Activated naive CD8-positive, alpha-beta T cell (primary cell): Measurements from ENCODE around the gene EDC3.
"Not testable (repeated sequence)": the region's sequence is repeated elsewhere in the genome, so short reads cannot be mapped to it uniquely, and the experiment has no call there.

Source experiments
- H3K27ac Mint-ChIP-seq: one replicate; pipeline ENCODE4 v1.8.0; 2021; ENCODE audit warnings: mixed read lengths
- H3K27me3 Mint-ChIP-seq: one replicate; pipeline ENCODE4 v1.8.0; 2021; ENCODE audit warnings: mixed read lengths
- H3K36me3 Mint-ChIP-seq: one replicate; pipeline ENCODE4 v1.8.0; 2021; ENCODE audit warnings: mixed read lengths
- H3K4me1 Mint-ChIP-seq: one replicate; pipeline ENCODE4 v1.8.0; 2021; ENCODE audit warnings: low read depth, mixed read lengths
- H3K4me3 Mint-ChIP-seq: one replicate; pipeline ENCODE4 v1.8.0; 2021; ENCODE audit warnings: mild to moderate bottlenecking, mixed read lengths
- H3K9me3 Mint-ChIP-seq: one replicate; pipeline ENCODE4 v1.8.0; 2021; ENCODE audit warnings: low read depth, mixed read lengths

EDC3 gene

GRCh38 chr15:74695597-74696397, at the start of gene EDC3:
Gene EDC3, minus strand, starts transcription at chr15:74696024. Its CDS starts 20,900 bp downstream, at chr15:74675124.
- Mint-ChIP-seq H3K27me3 (no peaks in the 10 kb centered on the region), H3K36me3 (no peaks in the 10 kb centered on the region), H3K9me3 (no peaks in the 10 kb centered on the region), H3K4me3 (peak within 1 kb of the TSS; percentile 100), H3K4me1 (peaks cover 40% of the 10 kb centered on the region), H3K27ac (peak within 1 kb of the TSS; percentile 99)

GRCh38 chr15:74742422-74742821, 46.6 kb upstream of the EDC3 start:
- H3K4me3 Mint-ChIP-seq = no peak overlapping the region
- peaks cover 6% of the 10 kb centered on the region for H3K4me1 Mint-ChIP-seq
- peaks cover 4% of the 10 kb centered on the region for H3K36me3 Mint-ChIP-seq
- H3K9me3 Mint-ChIP-seq = no peaks in the 10 kb centered on the region
- H3K27ac Mint-ChIP-seq = no peak overlapping the region
- no peaks in the 10 kb centered on the region for H3K27me3 Mint-ChIP-seq

GRCh38 chr15:74738239-74738638, 42.4 kb upstream of the EDC3 start:
- H3K27me3 Mint-ChIP-seq, H3K27ac Mint-ChIP-seq: not testable (repeated sequence)

GRCh38 chr15:74735305-74735704, 39.5 kb upstream of the EDC3 start:
- no peaks in the 10 kb centered on the region for H3K9me3 Mint-ChIP-seq
- H3K27me3 Mint-ChIP-seq = peaks cover 16% of the 10 kb centered on the region
- H3K36me3 Mint-ChIP-seq = peaks cover 3% of the 10 kb centered on the region
- H3K4me1 Mint-ChIP-seq = peaks cover 6% of the 10 kb centered on the region
- no peak overlapping the region for H3K27ac Mint-ChIP-seq
- H3K4me3 Mint-ChIP-seq = no peak overlapping the region

More at GRCh38 chr15:74738239-74738638, 42.4 kb upstream of the EDC3 start:
- H3K36me3 Mint-ChIP-seq, H3K9me3 Mint-ChIP-seq, H3K4me1 Mint-ChIP-seq, H3K4me3 Mint-ChIP-seq: not testable (repeated sequence)

GRCh38 chr15:74733269-74733668, 37.4 kb upstream of the EDC3 start:
- no peak overlapping the region for H3K27ac Mint-ChIP-seq
- no peaks in the 10 kb centered on the region for H3K9me3 Mint-ChIP-seq
- peaks cover 4% of the 10 kb centered on the region for H3K4me1 Mint-ChIP-seq
- H3K36me3 Mint-ChIP-seq = peaks cover 3% of the 10 kb centered on the region
- peaks cover 16% of the 10 kb centered on the region for H3K27me3 Mint-ChIP-seq
- H3K4me3 Mint-ChIP-seq = no peak overlapping the region

- peaks cover 16% of the 10 kb centered on the region for H3K27me3 Mint-ChIP-seq
- H3K27ac Mint-ChIP-seq = no peak overlapping the region
- no peaks in the 10 kb centered on the region for H3K9me3 Mint-ChIP-seq
- H3K4me1 Mint-ChIP-seq = no peaks in the 10 kb centered on the region
- H3K4me3 Mint-ChIP-seq = no peak overlapping the region
- no peaks in the 10 kb centered on the region for H3K36me3 Mint-ChIP-seq
Observed at GRCh38 chr15:74732846-74733245, 37.0 kb upstream of the EDC3 start.

GRCh38 chr15:74730619-74731316, 34.9 kb upstream of the EDC3 start:
- Mint-ChIP-seq H3K4me3 (no peak overlapping the region), H3K27me3 (peaks cover 18% of the 10 kb centered on the region), H3K36me3 (no peaks in the 10 kb centered on the region), H3K27ac (no peak overlapping the region), H3K4me1 (peaks cover 7% of the 10 kb centered on the region), H3K9me3 (no peaks in the 10 kb centered on the region)

- H3K27me3 Mint-ChIP-seq = peaks cover 15% of the 10 kb centered on the region
- H3K4me1 Mint-ChIP-seq = peaks cover 10% of the 10 kb centered on the region
- not testable (repeated sequence) for H3K4me3 Mint-ChIP-seq, H3K27ac Mint-ChIP-seq, H3K36me3 Mint-ChIP-seq, H3K9me3 Mint-ChIP-seq
Observed at GRCh38 chr15:74729372-74729771, 33.5 kb upstream of the EDC3 start.

GRCh38 chr15:74728699-74729098, 32.9 kb upstream of the EDC3 start:
- not testable (repeated sequence) for H3K4me3 Mint-ChIP-seq, H3K9me3 Mint-ChIP-seq, H3K36me3 Mint-ChIP-seq, H3K27ac Mint-ChIP-seq
- Mint-ChIP-seq H3K27me3 (peaks cover 13% of the 10 kb centered on the region), H3K4me1 (peaks cover 12% of the 10 kb centered on the region)

GRCh38 chr15:74727727-74728126, 31.9 kb upstream of the EDC3 start:
- no peaks in the 10 kb centered on the region for H3K36me3 Mint-ChIP-seq
- H3K4me3 Mint-ChIP-seq = peak overlapping the region; percentile 46
- peaks cover 12% of the 10 kb centered on the region for H3K4me1 Mint-ChIP-seq
- no peak overlapping the region for H3K27ac Mint-ChIP-seq
- no peaks in the 10 kb centered on the region for H3K9me3 Mint-ChIP-seq
- H3K27me3 Mint-ChIP-seq = peaks cover 13% of the 10 kb centered on the region

- H3K36me3 Mint-ChIP-seq = no peaks in the 10 kb centered on the region
- peaks cover 12% of the 10 kb centered on the region for H3K4me1 Mint-ChIP-seq
- peak overlapping the region; percentile 47 for H3K27ac Mint-ChIP-seq
- H3K27me3 Mint-ChIP-seq = peaks cover 13% of the 10 kb centered on the region
- H3K4me3 Mint-ChIP-seq = peak overlapping the region; percentile 76
- no peaks in the 10 kb centered on the region for H3K9me3 Mint-ChIP-seq
Observed at GRCh38 chr15:74726774-74727164, 30.9 kb upstream of the EDC3 start.

- peak overlapping the region; percentile 79 for H3K4me3 Mint-ChIP-seq
- H3K9me3 Mint-ChIP-seq = no peaks in the 10 kb centered on the region
- H3K27ac Mint-ChIP-seq = no peak overlapping the region
- peaks cover 12% of the 10 kb centered on the region for H3K4me1 Mint-ChIP-seq
- peaks cover 11% of the 10 kb centered on the region for H3K27me3 Mint-ChIP-seq
- no peaks in the 10 kb centered on the region for H3K36me3 Mint-ChIP-seq
Observed at GRCh38 chr15:74725845-74726773, 30.3 kb upstream of the EDC3 start.

- Mint-ChIP-seq H3K36me3 (no peaks in the 10 kb centered on the region), H3K4me3 (peak within 1 kb of the TSS; percentile 79), H3K4me1 (peaks cover 12% of the 10 kb centered on the region), H3K27me3 (peaks cover 5% of the 10 kb centered on the region), H3K9me3 (no peaks in the 10 kb centered on the region), H3K27ac (no peak within 1 kb of the TSS)
Observed at GRCh38 chr15:74725225-74725774, 29.5 kb upstream of the EDC3 start, which contains the start of gene CYP1A1. Gene CYP1A1, minus strand, starts transcription at chr15:74725528. Its CDS starts 2,431 bp downstream, at chr15:74723097.

- H3K36me3 Mint-ChIP-seq = no peaks in the 10 kb centered on the region
- H3K27me3 Mint-ChIP-seq = peaks cover 5% of the 10 kb centered on the region
- no peak overlapping the region for H3K27ac Mint-ChIP-seq
- peaks cover 12% of the 10 kb centered on the region for H3K4me1 Mint-ChIP-seq
- peak overlapping the region; percentile 79 for H3K4me3 Mint-ChIP-seq
- no peaks in the 10 kb centered on the region for H3K9me3 Mint-ChIP-seq
Observed at GRCh38 chr15:74724570-74725224, 28.9 kb upstream of the EDC3 start.
